Spleen (tissue), 7 donors: Measurements from ENCODE around the gene COL12A1.

Experiments
- CTCF ChIP-seq, 11 experiments: fragments of 200-600 bp in 7 of 11; fragments of 450-650 bp in 4 of 11; sonication (generic) in 4 of 11; IDR thresholded peaks in 8 of 11; conservative IDR thresholded peaks in 3 of 11; 1 replicate in 7 of 11; 2 replicates in 4 of 11; pipeline versions ENCODE4 v1.4.0 to v1.8.0; 2016 to 2021; ENCODE audit warnings: antibody characterized with exemption in 11 of 11, inconsistent platforms in 4 of 11, mild to moderate bottlenecking in 1 of 11
- POLR2A ChIP-seq, 3 donors: fragments of 450-650 bp; IDR thresholded peaks; one replicate each; pipeline ENCODE4 v1.5.1; 2017; ENCODE audit warnings: antibody characterized with exemption in 3 of 3, mild to moderate bottlenecking in 1 of 3
- donor health status: DM: no; HTN: no; CAD: no; lungs with moderate emphysema.
- donor health status: DM: no; HTN: no; CAD: no.
- donor health status: DM: no; HTN: no; CAD: no.

GRCh38 chr6:75203721-75204120 is 2.1 kb downstream of the COL12A1 start:
- no peak for TF ChIP-seq CTCF (IDR thresholded peaks at IDR 0.05 in 8 of 11, conservative IDR thresholded peaks at IDR 0.05 in 3 of 11)
- no peak for TF ChIP-seq POLR2A (IDR thresholded peaks at IDR 0.05)
